ENCODE results near the gene FKBP10. TPM values are rescaled to one million over a fixed set of nuclear protein-coding genes. Genes with fewer than 3 reads are reported as not detected.

Gene FKBP10
- total and polyA plus RNA-seq, 2 donors (not counting 3 experiments of a cell fraction or from before 2014, with no cell fraction given) = 168 to 377 TPM

DNA sequence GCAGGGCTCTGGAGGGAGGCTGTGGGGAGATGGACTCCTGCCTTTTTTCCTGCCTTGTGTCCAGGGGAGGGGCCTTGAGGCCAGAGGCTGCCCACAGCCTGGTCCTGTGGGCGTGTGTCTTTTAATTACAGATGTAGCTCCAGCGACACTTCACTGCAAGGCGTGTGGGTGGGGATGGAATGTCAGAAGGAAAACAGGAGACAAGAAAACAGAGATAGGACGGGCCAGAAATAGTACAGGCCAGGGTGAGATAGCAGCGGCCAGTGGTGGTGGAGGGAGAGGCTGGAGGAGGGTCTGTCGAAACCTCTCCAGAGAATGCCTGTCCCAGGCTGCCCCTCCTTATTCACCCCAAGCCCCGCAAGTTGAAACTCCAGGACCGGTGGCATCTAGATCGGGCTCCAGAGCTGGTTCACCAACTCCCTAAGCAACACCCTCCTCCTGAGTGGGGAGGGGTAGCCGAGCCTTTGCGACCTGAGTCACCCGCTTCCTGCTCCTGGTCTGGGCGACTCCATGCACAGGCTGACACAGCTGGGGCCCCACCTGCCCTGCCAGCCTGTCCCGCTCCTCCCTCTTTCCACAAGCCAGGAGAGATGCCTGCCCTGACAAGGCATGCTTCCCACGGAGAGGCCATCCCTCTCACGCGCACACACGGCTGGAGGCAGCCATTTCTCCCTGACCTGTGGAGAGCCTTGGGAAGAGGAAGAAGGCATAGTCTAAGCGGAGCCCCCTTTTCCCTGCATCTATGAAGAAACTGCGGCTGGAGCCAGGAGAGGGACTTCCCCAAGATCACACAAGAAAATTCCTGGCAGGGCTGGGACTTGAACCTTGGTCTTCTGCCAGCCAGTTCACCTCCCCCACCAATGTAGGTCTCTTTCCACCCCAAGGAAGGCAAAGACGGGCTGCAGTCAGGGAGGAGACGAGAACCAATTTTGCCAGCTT is 19.7 kb upstream of the FKBP10 start:
- TF ChIP-seq, protein P1, sequence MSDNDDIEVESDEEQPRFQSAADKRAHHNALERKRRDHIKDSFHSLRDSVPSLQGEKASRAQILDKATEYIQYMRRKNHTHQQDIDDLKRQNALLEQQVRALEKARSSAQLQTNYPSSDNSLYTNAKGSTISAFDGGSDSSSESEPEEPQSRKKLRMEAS (IDR thresholded peaks at IDR 0.05; ENCODE audit: insufficient read depth, insufficient read length) = no peak
- peak; percentile 31 for TF ChIP-seq POLR2AphosphoS5 (IDR thresholded peaks at IDR 0.05; ENCODE audit: insufficient read depth, low read depth, low read length)
- peak; percentile 58 for TF ChIP-seq FOS (IDR thresholded peaks at IDR 0.05; ENCODE audit: borderline replicate concordance, insufficient read depth, low read length)
- CTCF ChIA-PET = interaction anchor here (1.0 to 1.7 kb wide), 3 partner anchors 8 to 20 kb away, joined by 4 to 8 read pairs (median 4); no protein-coding TSS in a partner anchor
- Histone ChIP-seq H3K79me2 (ENCODE audit: control insufficient read depth, insufficient read depth, low read length) (no peaks in the 10 kb centered on the region), H3K9me3 (replicated peaks; ENCODE audit: control insufficient read depth, insufficient read depth, low read length) (no peaks in the 10 kb centered on the region), H3K4me1 (ENCODE audit: control insufficient read depth, extremely low read depth, insufficient read depth, low read length) (peaks cover 16% of the 10 kb centered on the region), H3K27me3 (ENCODE audit: control insufficient read depth in 2 of 2, insufficient read depth in 2 of 2, low read length in 2 of 2) (peaks cover 0 to 7% of the 10 kb centered on the region in 2 experiments), H3K27ac (ENCODE audit: insufficient read depth, low read depth, low read length) (peak overlapping the region; percentile 51), H3K9me1 (replicated peaks; ENCODE audit: control insufficient read depth, extremely low read depth, insufficient read depth, low read length) (no peaks in the 10 kb centered on the region), H3K4me2 (ENCODE audit: insufficient read depth, low read length) (peak overlapping the region; percentile 33), H4K20me1 (replicated peaks; ENCODE audit: control insufficient read depth, extremely low read depth, insufficient read depth, low read length) (no peaks in the 10 kb centered on the region), H3K36me3 (ENCODE audit: control insufficient read depth in 2 of 2, extremely low read depth in 1 of 2, insufficient read depth in 2 of 2, low read length in 2 of 2) (no peaks in the 10 kb centered on the region), H3K4me3 (replicated peaks in 1 of 3; ENCODE audit: insufficient read depth in 1 of 3, low read depth in 1 of 3, low read length in 3 of 3) (no peak overlapping the region), H3K9ac (replicated peaks; ENCODE audit: extremely low read depth, insufficient read depth, low read length) (peak overlapping the region; percentile 2), H2AFZ (ENCODE audit: low read depth, low read length) (peak overlapping the region; percentile 43)
- intact Hi-C loops (cut with micrococcal nuclease) (loop anchor here (1.0 kb wide), 1 partner anchor 16 kb away; no protein-coding TSS in a partner anchor), dilution Hi-C loops (cut with MboI; ENCODE audit: extremely low pct_ligation_motif_present, low sequenced_read_pairs) (no loop called here)
- DNase-seq (ENCODE audit: low read depth, low spot score) (peak; percentile 69), FAIRE-seq (peak; percentile 94)
- POLR2A ChIA-PET = interaction anchor here (2.1 kb wide), 1 partner anchor 15 kb away, joined by 13 read pairs; no protein-coding TSS in a partner anchor
- BruUV-seq (replicated peaks) = no TSS peak
